Stimulated activated naive CD4-positive, alpha-beta T cell treated with Interleukin-2 at 50 U/mL for 16 hours (primary cell): ENCODE data around the gene TRIM62.

Experiments used
- DNase-seq: peaks from one replicate; lab custom pipeline; 2025; lab: John Stamatoyannopoulos, UW

TRIM62 gene

DNA sequence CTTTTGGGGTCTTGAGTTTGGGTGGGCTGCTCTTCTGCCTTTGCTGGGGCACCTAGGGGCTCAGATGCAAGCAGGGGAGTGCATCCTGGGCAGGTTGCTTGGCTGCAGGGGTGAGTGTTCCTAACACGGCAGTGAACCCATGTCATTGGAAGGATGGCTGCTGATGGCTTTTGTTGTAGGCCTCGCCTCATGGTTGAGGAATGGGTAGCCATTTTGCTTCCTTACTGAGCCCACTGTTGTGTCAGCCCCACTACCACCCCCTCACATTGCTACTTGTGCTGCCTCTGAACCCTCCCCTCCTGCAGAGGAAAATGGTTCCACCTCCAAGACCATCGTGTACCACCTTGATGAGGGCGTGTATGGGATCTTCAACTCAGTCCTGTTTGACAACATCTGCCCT lies 84.1 kb downstream of the TRIM62 start:
- no peak for DNase-seq

DNA sequence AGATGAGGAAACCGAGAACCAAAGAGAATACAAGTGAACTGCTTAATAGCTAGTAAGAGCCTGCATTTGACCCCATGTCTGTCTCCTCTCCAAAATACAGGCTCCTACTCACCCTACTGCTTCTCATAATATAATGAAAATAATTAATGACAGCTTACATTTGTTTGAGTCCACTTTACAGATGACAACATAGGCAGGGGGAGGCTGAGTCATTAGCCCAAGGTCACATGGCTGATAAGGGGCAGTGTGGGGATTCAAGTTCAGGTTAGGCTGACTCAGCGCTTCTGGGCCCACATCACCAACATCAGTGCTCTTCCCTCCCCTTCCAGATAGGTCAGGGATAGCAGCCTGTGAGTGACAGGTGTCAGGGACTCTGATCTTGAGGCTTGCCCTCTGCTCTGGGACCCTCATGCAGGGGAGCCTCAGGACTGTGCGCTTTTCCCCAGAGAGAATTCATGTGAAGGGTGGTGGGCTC lies 84.7 kb downstream of the TRIM62 start:
- DNase-seq = no peak

DNA sequence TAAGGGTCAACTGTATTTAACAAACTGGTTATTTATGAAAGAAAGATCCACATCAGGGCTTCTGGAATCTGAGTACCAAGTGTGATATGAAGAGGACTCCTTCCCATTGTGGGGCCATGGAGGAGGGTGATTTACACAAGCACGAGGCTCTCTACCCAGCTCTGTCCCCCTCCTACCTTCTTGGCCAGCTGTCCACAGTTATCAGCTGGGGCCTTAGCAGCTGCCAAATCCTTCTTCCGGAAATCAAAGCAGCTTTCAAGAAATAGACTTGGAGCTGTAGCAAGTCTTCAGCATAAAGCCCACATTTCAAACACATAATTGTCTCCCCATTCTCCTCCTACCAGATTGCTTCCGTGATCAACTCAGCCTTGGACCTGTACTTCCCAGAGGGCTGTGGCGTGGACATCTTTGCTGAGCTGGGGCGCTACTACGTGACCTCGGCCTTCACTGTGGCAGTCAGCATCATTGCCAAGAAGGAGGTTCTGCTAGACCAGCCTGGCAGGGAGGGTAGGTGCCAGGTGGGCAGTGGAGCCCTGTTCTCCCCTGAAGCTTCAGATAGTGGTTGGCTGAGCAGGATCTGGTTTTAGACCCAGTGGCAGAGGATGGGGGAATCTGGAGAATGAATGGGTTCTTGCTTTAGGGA lies 85.4 kb downstream of the TRIM62 start:
- no peak for DNase-seq
